Measurements from ENCODE around the gene OR51I1.

Gene OR51I1

DNA sequence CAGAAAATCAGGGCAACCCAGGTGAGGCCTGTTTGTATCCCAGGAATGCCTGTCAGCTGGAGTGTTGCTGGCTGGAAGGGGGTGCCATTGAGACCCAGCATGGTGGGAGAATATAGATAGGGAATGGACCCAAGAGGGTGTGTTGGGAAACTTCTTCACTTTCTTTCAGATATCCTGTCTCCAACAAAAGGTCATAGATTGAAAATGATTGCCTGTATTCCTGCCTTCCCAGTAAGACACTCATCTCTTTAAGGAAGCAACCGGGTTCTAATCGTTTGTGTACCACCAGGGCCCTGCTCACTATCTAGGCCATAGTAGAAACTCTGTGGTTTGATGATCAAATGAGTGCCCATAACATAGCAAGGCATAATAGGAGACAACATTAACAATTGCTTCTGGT is at the start of gene OR51I1:
OR51I1 (minus strand) TSS at position 101 of the 400 bp plus-strand sequence; CDS start at position 101, 0 bp downstream.
- DNase-seq (ENCODE audit: low spot score) = no peak

- no peak for DNase-seq (ENCODE audit: low spot score)
Measured at GRCh38 chr11:5489576-5490357, 48.5 kb upstream of the OR51I1 start.

GRCh38 chr11:5488798-5489399 is 47.6 kb upstream of the OR51I1 start:
- no peak for DNase-seq (ENCODE audit: low spot score)

DNA sequence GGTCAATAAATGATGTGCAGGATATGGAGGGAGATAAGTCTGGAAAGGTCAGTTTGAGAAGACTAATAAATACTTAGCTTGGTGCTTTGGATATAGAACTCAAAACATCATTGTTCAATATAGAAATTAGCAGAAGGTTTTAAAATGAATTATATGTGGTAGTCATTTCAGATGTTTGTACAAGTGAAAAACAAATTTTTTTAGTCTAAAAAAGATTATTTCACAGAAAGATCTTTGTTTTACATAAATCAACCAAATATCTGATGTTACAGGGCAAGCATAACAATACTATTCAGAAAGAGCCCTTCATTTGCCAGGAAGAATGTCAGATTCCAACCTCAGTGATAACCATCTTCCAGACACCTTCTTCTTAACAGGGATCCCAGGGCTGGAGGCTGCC is 47.1 kb upstream of the OR51I1 start, which contains the start of gene OR52D1:
OR52D1 (plus strand) TSS at position 301 of the 400 bp plus-strand sequence; CDS start at position 323, 22 bp downstream.
- no peak for DNase-seq (ENCODE audit: low spot score)

DNA sequence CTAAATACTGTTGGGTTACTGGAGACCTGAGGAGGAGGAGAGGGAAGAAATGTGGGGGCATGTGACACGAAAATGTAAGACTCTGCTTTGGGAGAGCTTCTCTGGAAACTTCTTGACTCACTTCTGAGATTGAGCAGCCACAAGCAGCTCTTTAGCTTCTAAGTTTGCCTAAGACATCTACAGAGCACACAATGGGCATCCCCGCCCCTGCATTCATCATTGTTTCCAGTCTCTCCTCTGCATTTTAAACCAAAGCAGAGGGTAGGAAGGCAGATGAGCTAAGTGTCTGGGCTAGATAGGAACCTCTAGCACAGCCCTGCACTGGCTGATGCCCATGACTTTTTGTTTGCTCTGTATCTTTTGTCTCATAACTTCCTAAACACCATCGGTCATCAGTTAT is 45.1 kb upstream of the OR51I1 start:
- no peak for DNase-seq (ENCODE audit: low spot score)

- DNase-seq (ENCODE audit: low spot score) = no peak
Measured at GRCh38 chr11:5486003-5486402, 44.7 kb upstream of the OR51I1 start.

GRCh38 chr11:5476186-5476819 is 35.0 kb upstream of the OR51I1 start:
- peak; percentile 35 for DNase-seq (ENCODE audit: low spot score)

GRCh38 chr11:5473921-5474320 is 32.6 kb upstream of the OR51I1 start:
- no peak for DNase-seq (ENCODE audit: low spot score)

DNA sequence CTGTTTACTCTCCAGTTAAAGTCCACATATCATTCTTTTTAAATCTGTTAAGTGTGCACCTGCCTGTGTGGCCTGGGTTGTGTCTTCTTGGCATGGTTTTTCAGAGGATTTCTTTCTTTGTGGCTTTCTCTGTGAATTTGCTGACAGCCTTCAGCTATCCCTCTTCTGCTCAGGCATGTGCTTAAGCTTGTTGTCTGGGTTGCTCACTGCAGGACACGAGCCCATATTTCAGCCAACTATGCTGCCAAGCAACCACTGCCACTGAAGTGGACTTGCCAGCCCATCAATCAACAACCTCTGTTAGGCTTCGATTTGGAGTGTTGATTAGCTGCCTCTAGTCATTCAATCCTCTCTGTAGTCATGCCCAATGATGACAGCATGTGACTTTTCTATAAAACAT is 26.2 kb upstream of the OR51I1 start:
- no peak for DNase-seq (ENCODE audit: low spot score)

DNA sequence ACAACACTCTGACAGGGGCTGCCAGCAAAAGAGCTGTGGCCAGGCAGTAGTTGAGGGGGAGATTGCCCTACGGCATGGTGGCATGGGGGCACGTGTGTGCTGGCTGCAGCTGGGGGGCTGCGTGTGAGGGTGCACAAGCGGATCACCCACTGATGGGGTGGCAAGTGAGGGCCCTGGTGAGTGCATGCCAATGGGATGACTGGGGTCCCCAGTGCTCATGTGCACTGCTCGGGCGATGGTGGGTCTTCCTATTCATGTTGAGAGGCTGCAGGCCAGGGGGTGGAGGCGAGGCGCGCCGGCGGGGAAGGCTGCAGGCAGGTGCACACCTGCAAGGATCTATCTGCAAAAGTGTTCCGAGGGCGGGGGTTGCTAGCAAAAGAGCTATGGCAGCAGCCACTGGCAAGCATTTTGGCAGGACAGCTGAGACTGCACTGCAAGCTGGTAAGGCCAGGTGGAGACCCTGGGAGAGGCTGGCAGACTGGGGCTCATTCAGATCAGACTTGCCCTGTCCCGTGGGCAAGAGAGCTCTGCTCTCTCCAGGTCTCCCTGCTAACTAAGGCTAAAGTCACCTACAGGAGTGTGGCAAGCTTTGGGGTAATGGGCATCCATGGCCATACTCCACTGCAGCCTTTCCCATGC is 19.8 kb upstream of the OR51I1 start:
- no peak for DNase-seq (ENCODE audit: low spot score)

DNA sequence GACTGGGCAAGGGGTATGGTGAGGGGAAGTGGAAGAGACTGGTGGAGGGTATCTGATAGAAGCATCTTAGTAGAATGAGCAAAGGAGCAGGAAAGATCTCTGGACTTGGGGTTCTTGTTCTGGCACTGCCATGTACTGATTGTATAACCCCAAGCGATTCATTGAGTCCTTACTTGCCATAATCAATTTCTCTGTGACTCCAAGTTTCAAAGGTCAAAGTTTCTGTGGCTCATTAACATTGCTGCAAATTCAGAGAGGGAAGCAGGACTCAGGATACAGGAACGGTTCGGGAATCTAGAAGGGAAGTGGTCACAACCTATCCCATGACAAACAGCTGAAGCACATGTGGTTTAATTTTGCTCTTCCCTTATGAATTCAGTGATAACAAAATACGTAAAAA is 8.1 kb upstream of the OR51I1 start:
- no peak for DNase-seq (ENCODE audit: low spot score)

GRCh38 chr11:5449023-5449422 is 7.7 kb upstream of the OR51I1 start, which contains the start of gene OR51I2:
Gene OR51I2, plus strand, starts transcription at chr11:5449323. Its CDS starts 4,166 bp downstream, at chr11:5453489.
- no peak for DNase-seq (ENCODE audit: low spot score)

DNA sequence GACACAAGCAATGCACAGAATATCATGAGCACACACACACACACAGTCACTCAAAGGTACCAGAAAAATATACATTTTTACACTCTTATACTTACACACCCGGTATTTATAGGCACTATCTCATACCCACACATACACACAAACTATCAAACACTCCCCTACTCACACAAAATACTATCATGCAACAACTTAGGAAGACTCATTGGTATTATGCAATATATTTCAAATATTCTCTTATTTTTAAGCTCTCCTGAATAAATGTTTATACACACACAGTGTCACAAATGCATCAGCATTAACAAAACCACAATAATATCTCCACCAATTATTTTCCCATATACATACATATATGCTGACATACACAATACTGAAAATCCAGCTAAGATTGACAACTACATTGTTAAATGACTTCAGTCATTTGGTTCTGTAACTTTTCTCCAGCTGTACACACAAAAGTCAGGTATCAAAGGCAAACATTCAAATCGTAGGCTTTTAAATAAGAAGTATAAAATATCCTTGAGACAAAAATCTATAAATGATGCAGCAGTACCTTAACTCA is 2.6 kb upstream of the OR51I1 start:
- no peak for DNase-seq (ENCODE audit: low spot score)

DNA sequence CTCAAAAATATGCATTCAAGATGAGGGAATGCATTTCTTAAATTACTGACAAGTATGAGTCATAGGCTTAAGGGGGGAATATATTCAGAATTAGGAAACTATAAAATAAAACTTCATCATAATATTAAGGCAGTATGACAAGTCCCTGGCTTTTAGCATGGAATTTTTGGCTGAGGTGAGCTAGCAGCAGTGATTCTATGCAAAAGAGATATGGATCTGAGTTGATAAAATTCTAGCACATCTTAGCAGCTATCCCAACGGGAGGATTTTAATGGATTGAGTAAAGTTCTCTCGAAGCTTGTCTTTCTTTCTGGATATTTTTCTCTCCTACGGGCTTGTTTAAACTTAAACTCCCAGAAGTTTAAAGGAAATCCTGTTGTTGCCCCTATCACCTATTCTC is 18.2 kb downstream of the OR51I1 start:
- no peak for DNase-seq (ENCODE audit: low spot score)

DNA sequence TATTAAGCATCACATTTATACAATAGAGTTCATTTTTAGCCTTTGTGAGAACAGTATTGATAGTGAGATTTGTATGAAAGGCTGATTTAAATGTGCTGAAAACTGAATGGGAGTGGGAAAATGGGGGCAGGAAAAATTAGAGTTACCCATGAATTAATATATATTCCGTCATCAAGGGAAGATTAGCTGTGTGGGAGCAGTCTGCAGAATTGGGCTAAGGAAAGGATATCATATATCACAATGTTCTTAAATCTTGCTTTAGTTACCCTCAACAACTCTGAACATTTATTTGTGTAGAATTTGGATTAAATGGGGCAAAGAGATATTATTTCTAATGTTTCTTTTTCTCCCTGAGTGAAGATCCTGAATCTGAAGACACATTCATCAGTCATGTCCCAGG is 19.5 kb downstream of the OR51I1 start, which contains the start of gene OR51Q1:
OR51Q1 (plus strand) TSS at position 301 of the 400 bp plus-strand sequence; CDS start at position 391, 90 bp downstream.
- DNase-seq (ENCODE audit: low spot score) = no peak

DNA sequence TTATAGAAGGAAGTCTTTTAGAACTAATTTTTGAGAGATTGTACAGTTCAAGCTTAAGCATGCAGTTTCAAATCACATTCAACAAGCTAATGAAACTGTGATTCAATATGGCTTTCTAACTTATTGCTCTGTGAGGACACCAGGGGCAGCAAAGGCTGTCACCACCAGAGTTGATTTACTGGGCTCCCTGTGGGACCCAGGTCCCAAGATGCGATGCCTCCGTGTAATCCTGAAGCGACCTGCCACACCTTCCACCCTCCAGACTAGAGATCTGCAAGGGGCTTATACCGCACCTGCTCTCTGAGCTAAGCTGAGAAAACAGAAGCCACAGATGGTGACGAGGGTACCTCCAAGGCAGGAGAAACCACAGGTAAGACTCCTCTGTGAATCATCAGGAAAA is 20.3 kb downstream of the OR51I1 start:
- no peak for DNase-seq (ENCODE audit: low spot score)

- DNase-seq (ENCODE audit: low spot score) = no peak
Measured at GRCh38 chr11:5405173-5405572, 36.1 kb downstream of the OR51I1 start.

DNA sequence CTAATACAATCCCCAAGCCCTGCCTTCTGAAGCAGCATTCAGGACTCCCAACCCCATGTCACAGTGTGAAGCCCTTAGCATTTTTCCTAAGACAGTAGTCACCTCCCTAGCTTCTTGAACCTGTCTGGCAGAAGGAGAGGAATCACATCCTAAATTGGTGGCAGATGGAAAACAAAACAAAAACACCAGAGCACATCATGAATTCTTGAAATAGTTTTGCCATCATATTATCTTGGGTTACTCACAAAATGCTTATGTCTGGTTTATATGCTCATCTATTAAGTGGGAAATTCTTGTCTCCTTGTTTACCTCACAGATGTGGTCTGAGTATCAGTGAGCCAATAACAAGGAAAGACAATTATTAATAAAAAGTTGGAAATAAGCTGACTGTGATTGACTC is 42.4 kb downstream of the OR51I1 start:
- no peak for DNase-seq (ENCODE audit: low spot score)

- DNase-seq (ENCODE audit: low spot score) = no peak
Measured at GRCh38 chr11:5394091-5394490, 47.2 kb downstream of the OR51I1 start.

Measured in germinal center (tissue), 1 donor.